Effector CD8-positive, alpha-beta T cell (primary cell): Measurements from ENCODE around the gene ACADS.

ENCODE experiments used
- DNase-seq: peaks from one replicate; lab custom pipeline; 2025; lab: John Stamatoyannopoulos, UW

ACADS gene

DNA sequence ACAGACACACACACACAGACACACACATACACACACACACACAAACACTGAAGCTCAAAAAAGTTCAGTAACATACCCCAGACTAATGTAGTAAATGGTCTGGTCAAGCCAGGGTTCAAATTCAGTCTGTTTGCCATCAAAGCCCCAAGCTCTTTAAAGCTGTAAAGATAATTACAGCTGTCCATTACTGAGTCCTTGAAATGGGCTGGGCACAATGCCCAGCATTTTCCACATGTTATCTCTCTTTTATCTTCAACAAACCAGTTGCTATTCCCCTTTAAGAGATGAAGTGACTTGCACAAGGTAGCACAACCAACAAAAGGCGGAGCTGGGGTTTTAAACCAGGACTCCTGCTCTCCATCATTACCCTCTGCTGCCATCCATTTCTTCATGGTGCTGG is 23.0 kb upstream of the ACADS start:
- no peak for DNase-seq

DNA sequence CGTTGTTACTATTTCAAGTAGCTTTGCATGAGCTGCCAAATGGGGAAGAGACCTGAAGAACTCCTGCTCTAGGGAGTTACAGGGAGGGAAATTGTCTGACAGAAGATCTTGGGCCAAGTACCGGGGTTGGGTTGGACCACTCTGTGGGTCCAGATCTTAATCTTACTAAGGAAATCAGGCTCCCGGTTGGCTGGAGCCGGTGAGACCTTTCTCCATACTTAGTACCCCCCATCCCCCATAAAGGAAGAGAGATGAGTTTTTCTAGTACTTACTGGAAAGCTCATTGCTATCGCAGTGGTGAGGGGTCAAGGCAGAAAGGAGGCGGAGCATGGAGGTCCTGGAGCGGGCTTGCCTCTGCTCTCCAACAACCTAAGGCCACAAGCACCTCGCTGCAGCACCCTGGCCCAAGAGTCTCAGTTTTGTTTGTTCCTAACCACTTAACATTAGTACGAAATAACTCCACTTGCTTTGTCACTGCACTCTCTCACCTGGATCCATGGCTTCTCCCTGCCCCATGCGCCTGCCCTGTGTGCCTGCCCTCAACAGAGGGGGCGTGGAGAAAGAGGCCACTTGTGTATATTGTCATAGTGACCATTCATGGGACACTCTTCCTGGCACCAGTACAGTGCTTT is 22.2 kb upstream of the ACADS start:
- DNase-seq: no peak

- no peak for DNase-seq
Observed at GRCh38 chr12:120705618-120706017, 20.0 kb upstream of the ACADS start.

GRCh38 chr12:120706029-120706428 is 19.6 kb upstream of the ACADS start:
- no peak for DNase-seq

DNA sequence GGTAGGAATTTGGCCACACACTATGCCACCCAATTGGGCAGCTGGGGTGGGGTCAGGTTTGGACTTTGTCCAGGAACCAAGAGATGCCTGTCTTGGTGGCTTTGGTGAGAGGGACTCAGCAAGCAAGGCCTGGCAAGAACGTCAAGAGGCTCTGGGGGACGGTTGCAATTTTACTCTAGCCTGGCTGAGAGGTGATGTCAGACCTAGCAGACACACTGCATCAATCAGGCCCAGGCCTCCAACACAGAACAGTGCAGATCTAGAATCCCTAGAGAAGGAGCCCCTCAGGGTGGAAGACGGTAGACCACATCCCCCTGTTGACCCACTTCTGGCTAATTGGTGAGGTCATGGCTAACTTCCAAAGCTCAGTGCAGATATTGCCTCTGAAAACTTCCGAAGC is 17.0 kb upstream of the ACADS start:
- no peak for DNase-seq

- DNase-seq: peak; percentile 67
Observed at GRCh38 chr12:120710031-120710804, 15.4 kb upstream of the ACADS start, which contains the start of gene UNC119B. Gene UNC119B (plus strand): TSS chr12:120710458. CDS start chr12:120710475, 17 bp downstream.

GRCh38 chr12:120710805-120711296 is 14.8 kb upstream of the ACADS start:
- no peak for DNase-seq

GRCh38 chr12:120711411-120711810 is 14.2 kb upstream of the ACADS start:
- no peak for DNase-seq

- DNase-seq: no peak
Observed at GRCh38 chr12:120712610-120713009, 13.0 kb upstream of the ACADS start.

DNA sequence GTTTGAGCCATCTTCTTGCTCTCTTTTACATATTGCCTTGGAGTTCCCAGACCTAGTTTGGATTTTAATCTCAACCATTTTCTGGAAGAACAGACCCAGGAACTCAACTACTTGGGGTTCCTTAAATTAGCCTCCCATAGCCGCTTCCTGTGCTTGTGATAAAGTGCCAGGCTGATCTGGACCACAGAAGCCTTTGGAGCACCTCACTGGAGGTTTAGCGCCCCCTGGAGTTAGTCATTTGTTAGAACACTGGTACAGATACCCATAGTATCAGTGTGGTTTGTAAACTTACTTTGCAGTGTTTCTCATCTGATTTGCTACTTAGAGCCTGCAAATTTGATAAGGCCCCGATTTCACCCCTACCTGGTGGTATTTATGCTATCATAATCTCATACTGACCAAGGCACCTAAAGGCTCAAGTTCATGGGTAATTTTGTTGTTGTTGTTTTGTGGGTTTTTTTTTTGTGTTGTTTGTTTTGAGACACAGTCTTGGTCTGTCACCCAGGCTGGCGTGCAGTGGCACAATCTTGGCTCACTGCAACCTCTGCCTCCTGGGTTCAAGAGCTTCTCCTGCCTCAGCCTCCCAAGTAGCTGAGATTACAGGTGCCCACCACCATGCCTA is 11.7 kb upstream of the ACADS start:
- peak; percentile 54 for DNase-seq

DNA sequence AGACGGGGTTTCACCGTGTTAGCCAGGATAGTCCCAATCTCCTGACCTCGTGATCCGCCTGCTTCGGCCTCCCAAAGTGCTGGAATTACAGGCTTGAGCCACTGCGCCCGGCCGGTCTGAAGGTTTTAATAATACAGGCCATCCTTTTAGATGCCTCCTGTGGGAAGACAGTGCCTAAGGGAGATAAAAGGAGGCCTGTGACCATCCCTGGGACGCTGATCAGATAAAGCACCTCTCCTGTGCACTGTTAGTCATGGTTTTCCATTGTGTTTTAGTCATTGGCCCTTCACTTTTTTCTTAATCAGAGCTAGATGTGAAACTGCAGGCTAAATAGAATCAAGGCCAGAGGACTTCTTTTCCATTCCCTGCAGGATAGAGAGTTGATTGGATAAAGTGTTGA is 7.6 kb upstream of the ACADS start:
- DNase-seq: no peak

DNA sequence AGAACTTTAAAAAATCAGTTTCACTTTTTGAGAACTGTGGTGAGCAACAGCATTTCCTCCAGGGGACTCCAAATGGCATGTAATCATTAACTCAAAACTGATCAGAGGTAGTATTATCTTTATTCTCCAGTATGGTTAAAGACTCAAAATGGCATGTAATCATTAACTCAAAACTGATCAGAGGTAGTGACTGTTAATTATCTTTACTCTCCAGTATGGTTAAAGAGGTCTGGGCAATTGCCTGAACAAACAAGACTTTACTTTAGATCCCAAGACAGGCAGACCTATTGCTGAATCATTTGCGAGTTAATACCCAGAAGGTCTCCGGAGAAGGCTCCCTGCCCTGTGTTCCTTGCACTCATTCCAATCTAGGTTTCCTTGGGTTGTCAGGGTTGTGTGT is 6.6 kb upstream of the ACADS start:
- no peak for DNase-seq

DNA sequence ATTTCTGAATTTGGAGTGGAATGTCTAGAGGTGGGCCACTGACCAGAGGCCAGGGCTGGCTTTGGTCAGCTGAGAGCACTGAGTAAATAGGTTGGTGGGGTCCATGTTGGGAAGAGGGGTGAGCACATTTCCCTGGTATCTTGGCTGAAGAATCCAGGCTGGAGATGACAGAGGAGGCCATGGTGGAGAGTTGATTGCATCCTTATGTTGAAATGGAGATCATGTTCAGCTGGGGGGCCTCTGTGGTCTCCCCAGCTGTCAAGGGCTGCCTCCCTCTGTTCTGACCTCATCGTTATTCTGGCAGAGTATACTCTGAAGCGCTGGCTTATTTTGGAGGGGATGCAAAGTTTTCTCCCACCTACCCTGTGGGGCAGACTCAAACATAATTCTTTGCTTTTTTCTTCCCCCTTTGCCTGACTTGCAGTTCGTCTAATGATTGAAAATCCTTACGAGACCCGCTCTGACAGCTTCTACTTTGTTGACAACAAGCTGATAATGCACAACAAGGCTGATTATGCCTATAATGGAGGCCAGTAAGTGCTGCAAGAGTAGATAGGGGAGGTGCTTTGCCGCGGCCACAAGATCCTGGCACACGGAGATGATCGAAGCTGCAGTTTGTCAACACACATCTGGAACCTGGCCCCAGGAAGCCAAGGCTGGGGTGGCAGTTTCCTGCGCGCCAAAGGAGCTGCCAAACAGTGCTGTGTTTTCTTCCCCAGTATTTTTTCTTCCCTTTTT is 6.0 kb upstream of the ACADS start:
- DNase-seq: no peak

DNA sequence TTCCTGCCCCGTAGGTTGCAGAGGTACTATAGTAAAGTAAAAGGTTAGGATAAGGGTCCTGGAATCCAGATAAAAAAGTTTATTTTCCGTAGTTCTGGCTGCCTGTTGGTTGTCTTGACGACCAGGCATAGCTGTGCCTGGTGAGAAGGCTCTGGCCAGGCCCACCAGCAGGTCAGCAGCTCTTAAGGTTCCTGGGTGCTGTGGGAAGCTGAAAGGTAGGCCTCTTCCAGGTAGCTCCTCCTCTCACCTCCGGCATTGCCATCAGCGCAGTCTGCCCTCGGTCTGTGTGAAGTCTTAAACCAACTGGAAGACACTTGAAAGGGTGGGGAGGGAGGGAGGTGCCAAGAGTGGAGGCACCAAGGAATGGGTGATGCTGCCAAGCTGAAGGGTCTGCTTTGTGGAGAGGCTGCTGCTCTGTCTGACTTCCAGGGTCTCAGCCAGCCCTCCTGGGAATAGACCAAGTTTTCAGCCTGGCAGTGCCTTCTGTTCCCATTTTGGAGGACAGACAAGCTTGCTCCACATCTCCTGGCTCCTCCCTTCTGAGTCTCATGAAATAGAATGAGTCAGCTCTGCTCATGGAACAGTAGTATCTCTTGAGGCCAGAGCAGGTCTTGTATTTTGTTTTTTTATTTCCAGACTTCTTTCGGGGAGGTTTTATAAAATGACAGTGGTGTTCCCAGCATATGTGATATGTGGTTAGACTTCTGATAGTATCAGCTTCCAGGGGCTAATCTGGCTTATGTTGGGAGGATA is 5.2 kb upstream of the ACADS start:
- DNase-seq: no peak

DNA sequence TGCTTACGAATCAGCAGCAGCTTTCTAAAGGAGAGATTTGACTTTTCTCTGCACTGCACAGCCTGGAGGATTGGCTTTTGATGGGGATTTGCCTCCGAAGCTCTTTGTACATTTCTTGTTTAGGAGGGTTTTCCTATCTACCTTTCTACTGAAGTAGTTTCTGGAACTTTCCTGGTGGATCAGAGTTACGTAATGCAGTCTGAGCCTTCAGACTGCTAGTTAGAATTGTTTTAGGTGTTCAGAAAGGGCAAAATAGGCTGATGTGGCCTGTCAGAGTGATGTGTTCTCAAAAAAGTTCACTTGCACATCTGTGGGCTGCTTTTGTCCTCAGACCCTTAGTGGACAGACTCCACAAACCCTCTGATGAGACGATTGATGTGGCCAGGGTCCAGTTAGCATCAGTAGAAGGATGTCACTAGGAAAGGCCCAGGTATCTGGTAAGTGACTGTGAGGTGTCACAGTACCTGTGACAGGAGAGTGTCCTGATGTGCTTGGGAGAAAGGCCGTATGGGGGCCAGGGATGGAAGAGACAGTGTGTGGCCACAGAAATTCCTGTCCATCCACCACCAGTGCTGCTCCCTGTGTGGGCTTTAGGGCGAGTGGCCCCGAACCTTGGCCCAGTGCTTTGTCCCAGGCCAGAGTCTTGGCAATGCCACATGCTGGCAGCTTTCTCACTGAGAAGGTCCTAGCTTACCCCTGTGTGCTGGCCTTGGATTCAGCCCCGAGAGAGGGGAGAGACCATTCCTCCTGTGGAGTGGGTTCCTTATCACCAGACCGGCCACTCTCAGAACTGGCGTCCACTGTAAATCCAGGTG is 4.4 kb upstream of the ACADS start:
- no peak for DNase-seq

- no peak for DNase-seq
Observed at GRCh38 chr12:120721866-120722265, 3.8 kb upstream of the ACADS start.

DNA sequence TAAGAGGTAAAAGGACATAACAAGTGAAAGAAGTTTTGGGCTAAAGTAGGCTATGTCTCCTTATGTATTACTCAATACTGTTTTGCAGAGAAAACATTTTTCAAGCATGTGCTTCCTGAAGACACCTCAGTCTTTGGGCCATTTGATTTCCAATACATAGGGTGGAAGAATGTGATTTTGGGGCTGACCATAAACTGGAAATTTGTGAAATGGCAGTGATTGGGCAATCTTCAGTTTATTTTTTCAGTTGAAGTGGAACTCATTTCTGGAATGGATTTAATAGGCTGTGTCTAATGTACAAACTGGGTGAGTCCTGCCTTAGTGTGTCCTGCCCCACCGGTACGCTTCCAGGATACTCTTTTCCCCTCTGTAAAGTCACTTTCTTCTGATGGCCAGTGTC is 2.8 kb upstream of the ACADS start:
- no peak for DNase-seq

DNA sequence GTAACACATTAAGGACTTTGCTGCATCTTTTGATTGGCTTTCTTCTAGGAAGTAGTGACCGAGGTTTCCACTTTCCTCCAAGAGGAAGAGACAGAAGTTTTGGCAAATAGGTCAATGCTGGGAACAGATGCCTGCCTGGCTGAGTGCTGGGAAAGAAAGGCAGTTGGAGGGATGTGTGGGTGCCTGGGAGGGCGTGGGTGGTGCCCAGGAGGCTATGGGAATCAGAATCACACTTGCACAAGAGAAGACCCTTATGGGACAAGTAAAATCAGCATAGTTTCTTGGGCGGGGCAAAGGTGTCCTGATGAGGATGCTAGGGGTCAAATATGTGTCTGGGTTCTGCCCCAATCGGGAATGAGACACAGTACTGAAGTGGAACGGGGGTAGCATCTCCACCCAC is 906 bp upstream of the ACADS start:
- no peak for DNase-seq

- DNase-seq: no peak
Observed at GRCh38 chr12:120725151-120725658, 421 bp upstream of the ACADS start.

- no peak for DNase-seq
Observed at GRCh38 chr12:120726510-120726793, 826 bp downstream of the ACADS start.

DNA sequence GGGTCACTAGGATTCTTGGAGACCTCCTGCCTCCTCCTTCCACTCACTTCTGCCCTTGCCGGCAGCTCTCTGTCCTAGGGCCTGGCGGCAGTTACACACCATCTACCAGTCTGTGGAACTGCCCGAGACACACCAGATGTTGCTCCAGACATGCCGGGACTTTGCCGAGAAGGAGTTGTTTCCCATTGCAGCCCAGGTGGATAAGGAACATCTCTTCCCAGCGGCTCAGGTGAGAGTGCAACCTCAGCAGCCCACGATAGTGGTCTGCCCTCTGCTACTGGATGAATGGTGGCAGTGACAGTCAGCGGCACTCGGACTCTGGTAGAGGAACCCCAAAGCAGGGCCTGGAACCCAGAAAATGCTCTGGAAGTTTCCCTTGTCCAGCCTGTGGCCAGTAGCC is 1.3 kb downstream of the ACADS start:
- DNase-seq: no peak
